Stomach (tissue), 4 donors: ENCODE data around the gene HCFC1R1.

Experiments
- CTCF ChIP-seq, 7 experiments: fragments of 450-650 bp in 4 of 7; fragments of 200-600 bp in 3 of 7; sonication (generic) in 3 of 7; IDR thresholded peaks; one replicate each; pipeline ENCODE4 v1.5.1; 2016 to 2019; ENCODE audit warnings: antibody characterized with exemption in 7 of 7, control low read depth in 2 of 7, mild to moderate bottlenecking in 1 of 7
- POLR2A ChIP-seq, 4 donors: fragments of 450-650 bp; IDR thresholded peaks; one replicate each; pipeline ENCODE4 v1.6.1; 2016; ENCODE audit warnings: antibody characterized with exemption in 4 of 4, control low read depth in 2 of 4, mild to moderate bottlenecking in 1 of 4, moderate library complexity in 1 of 4

- TF ChIP-seq POLR2A (IDR thresholded peaks at IDR 0.05) (no peak), CTCF (IDR thresholded peaks at IDR 0.05) (no peak)
These were observed 46.3 kb downstream of the HCFC1R1 start for GRCh38 chr16:2977440-2977839.
